Coronary artery (tissue), 2 donors: ENCODE data around the gene RPL19.

ENCODE experiments used
- DNase-seq: peaks from one replicate; pipeline ENCODE4 v3.0.0-alpha.2; 2017; ENCODE audit warnings: low spot score
- H3K27ac ChIP-seq, 2 donors: fragments of 200-600 bp; sonication (generic); one replicate each; pipeline ENCODE4 v1.5.1; 2016 to 2019
- H3K4me3 ChIP-seq: fragments of 200-600 bp; sonication (generic); 2 replicates; pipeline ENCODE4 v1.5.1; 2016; ENCODE audit warnings: mild to moderate bottlenecking, moderate library complexity
- CTCF ChIP-seq: fragments of 200-600 bp; sonication (generic); IDR thresholded peaks from one replicate; pipeline ENCODE4 v1.5.1; 2019; ENCODE audit warnings: antibody characterized with exemption

Gene RPL19

GRCh38 chr17:39196808-39197291 is 3.2 kb upstream of the RPL19 start:
- Histone ChIP-seq H3K4me3 (peak overlapping the region; percentile 97), H3K27ac (peak overlapping the region; percentile 92 to 99)
- DNase-seq = no peak
- TF ChIP-seq CTCF = no peak

- no peak for TF ChIP-seq CTCF
These were observed 2.5 kb upstream of the RPL19 start, which contains the start of gene CACNB1 for GRCh38 chr17:39197380-39198185. TSS of gene CACNB1 (minus strand) at chr17:39197669. CDS start at chr17:39197495, 174 bp downstream.

GRCh38 chr17:39198186-39198566 is 1.9 kb upstream of the RPL19 start:
- Histone ChIP-seq H3K4me3 (peak overlapping the region; percentile 97), H3K27ac (peak overlapping the region; percentile 92 to 99)
- no peak for DNase-seq
- no peak for TF ChIP-seq CTCF

More at GRCh38 chr17:39197380-39198185, 2.5 kb upstream of the RPL19 start, which contains the start of gene CACNB1:
- DNase-seq = no peak
- peak within 1 kb of the TSS; percentile 92 to 99 for H3K27ac ChIP-seq
- H3K4me3 ChIP-seq = peak within 1 kb of the TSS; percentile 97

GRCh38 chr17:39199820-39200069 is 338 bp upstream of the RPL19 start:
- TF ChIP-seq CTCF = no peak
- Histone ChIP-seq H3K27ac (peak overlapping the region; percentile 93 to 94), H3K4me3 (peak overlapping the region; percentile 80)
- DNase-seq = peak; percentile 92

- DNase-seq = no peak
- Histone ChIP-seq H3K27ac (peak overlapping the region; percentile 93 to 94), H3K4me3 (peak overlapping the region; percentile 80)
- no peak for TF ChIP-seq CTCF
These were observed 951 bp downstream of the RPL19 start for GRCh38 chr17:39200957-39201510.

- no peak for DNase-seq
- no peak for TF ChIP-seq CTCF
- no peak overlapping the region for H3K4me3 ChIP-seq
- H3K27ac ChIP-seq = no peak overlapping the region
These were observed 4.2 kb downstream of the RPL19 start for GRCh38 chr17:39204245-39204644.

- TF ChIP-seq CTCF = no peak
These were observed 5.0 kb downstream of the RPL19 start for GRCh38 chr17:39205112-39205526.

More at GRCh38 chr17:39205112-39205526, 5.0 kb downstream of the RPL19 start:
- no peak for DNase-seq
- Histone ChIP-seq H3K27ac (no peak overlapping the region), H3K4me3 (no peak overlapping the region)
